ENCODE results near the gene KLRD1.

- no peak for TF ChIP-seq HDGF (IDR thresholded peaks at IDR 0.05; ENCODE audit: borderline replicate concordance)
- TF ChIP-seq TARDBP (IDR thresholded peaks at IDR 0.05), result no peak
- no peak for TF ChIP-seq ZNF384 (IDR thresholded peaks at IDR 0.05)
- no peak for TF ChIP-seq SP1 (IDR thresholded peaks at IDR 0.05)
- TF ChIP-seq LEF1 (IDR thresholded peaks at IDR 0.05; ENCODE audit: borderline replicate concordance), result no peak
- TF ChIP-seq FOXK2 (IDR thresholded peaks at IDR 0.05), result no peak
Measured at GRCh38 chr12:10268037-10268436, 39.6 kb upstream of the KLRD1 start.

All from HEK293T (cell line).